Adrenal gland (tissue), 5 donors: Measurements from ENCODE around the gene PKDREJ.

Experiments
- POLR2A ChIP-seq, 2 donors: fragments of 450-650 bp; IDR thresholded peaks; one replicate each; pipeline ENCODE4 v1.6.1; 2017; ENCODE audit warnings: antibody characterized with exemption in 2 of 2, mild to moderate bottlenecking in 2 of 2, moderate library complexity in 1 of 2
- TF ChIP-seq, protein P1 (sequence below), 6 experiments: fragments of 450-650 bp in 4 of 6; fragments of 200-600 bp in 2 of 6; sonication (generic) in 1 of 6; IDR thresholded peaks; 1 replicate in 5 of 6; 2 replicates in 1 of 6; pipeline versions ENCODE4 v1.5.1 to v1.8.0; 2016 to 2021; ENCODE audit warnings: antibody characterized with exemption in 6 of 6, mild to moderate bottlenecking in 2 of 6, moderate library complexity in 1 of 6
- donor health status: DM: no; HTN: no; CAD: no.

DNA sequence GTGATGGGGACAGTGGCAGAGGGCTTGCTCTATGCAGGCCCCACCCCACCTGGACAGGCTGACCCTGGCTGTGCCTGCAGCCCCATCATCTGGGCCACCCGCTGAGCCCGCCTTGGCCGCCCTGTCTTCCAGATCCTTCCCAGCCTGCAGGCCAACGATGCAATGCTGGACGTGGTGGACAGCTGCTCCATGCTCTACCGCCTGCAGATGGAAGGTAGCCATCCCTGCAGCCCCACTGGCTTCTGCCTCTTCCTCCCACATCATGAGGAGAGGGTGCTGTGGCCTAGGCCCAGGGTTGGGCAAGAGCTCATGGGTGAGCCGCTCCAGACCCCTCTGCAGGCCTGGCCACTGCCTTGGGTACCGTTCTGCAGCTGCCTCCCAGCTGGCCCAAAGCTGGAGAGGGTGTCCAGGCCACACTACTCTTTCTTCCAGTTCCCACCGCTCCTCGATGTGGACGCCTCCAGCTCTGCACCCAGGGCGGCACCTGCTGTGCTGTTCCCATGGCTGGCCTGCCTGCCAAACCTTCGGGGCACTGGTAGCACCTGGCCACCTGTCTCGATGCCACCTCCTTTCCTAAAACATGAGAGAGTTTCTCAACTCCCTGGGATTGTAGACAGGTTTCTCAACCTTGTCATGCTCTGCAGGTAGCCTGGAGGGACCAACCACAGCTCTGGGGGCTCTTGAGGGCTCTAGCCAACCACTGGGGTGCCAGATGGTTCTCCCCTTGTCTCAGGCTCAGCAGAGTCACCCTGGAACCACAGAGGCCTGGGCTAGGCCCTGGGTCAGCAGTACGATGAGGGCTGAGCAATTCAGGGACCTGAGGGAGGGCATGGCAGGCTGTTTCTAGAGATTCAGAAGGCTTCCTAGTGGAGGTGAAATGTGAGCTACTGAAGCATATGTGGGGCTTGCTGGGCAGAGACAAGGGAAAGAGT is 24.1 kb upstream of the PKDREJ start:
- TF ChIP-seq, protein P1, sequence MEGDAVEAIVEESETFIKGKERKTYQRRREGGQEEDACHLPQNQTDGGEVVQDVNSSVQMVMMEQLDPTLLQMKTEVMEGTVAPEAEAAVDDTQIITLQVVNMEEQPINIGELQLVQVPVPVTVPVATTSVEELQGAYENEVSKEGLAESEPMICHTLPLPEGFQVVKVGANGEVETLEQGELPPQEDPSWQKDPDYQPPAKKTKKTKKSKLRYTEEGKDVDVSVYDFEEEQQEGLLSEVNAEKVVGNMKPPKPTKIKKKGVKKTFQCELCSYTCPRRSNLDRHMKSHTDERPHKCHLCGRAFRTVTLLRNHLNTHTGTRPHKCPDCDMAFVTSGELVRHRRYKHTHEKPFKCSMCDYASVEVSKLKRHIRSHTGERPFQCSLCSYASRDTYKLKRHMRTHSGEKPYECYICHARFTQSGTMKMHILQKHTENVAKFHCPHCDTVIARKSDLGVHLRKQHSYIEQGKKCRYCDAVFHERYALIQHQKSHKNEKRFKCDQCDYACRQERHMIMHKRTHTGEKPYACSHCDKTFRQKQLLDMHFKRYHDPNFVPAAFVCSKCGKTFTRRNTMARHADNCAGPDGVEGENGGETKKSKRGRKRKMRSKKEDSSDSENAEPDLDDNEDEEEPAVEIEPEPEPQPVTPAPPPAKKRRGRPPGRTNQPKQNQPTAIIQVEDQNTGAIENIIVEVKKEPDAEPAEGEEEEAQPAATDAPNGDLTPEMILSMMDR (IDR thresholded peaks at IDR 0.05), result no peak
- TF ChIP-seq POLR2A (IDR thresholded peaks at IDR 0.05), result no peak
